NCI-H774 (cell line): ENCODE measurements around the gene SLC9C1.

Source experiments
- DNase-seq: peaks from one replicate; lab custom pipeline; 2025; lab: John Stamatoyannopoulos, UW

Gene SLC9C1

DNA sequence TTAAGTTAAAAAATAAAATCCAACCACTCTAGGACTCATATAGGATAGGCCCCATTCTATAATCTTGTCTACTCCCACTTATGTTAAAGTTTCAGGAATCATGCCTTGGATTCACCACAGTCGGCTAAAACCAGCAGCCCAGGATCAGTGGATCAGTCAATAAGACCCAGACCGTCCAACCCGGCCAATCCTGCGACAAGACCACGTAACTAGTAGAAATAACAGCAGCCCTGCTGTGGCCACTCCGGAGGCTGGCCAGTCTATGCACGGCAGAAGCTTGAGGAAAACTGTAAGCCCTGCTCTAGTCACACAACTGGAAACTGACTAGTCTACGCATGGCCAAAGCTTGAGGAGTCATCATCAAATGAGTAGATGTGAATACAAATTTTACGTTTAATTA, 12.8 kb upstream of the SLC9C1 start:
- DNase-seq = no peak

DNA sequence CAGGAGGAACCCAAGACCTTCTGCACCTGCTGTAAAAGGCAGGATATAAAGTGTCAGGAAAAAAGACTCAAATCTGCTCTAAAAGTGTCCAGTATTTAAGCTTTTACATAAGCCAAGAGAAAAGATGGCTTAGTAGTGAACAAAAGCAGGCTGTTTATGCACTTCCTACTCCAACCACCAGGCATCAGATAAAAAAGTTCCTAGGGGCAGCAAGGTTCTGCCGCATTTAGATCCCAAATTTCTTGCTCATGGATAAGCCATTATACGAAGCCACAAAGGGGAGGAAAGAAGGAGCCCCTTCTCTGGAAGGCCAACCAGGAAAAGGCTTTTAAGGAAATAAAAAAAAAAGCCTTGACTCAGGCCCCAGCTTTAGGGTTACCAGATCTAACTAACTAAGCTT, 10.6 kb upstream of the SLC9C1 start:
- no peak for DNase-seq

DNA sequence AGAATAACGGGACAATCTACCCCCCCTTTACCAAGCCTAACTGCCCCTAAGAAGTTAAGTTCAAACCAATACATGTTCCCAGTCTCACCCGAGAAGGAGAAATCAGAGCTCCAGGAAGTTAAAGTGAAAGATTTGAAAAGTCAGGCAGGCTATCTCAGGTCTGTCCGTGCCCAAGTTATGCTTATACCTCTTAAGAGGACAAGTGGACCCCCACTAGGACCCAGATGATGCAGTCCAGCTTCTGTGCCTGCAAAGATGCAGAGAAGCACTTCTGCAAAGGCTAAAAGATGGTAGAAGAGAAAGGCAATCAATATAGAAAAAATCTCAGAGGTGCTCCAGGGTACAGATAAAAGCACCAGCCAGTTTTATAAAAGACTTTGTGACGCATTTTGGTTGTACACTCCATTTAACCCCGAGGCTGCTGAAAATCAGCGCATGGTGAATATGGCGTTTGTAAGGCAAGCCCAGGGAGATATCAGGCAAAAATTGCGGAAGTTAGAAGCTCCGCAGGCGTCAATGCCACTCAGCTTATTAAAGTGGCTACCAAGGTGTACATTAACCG, 9.8 kb upstream of the SLC9C1 start:
- no peak for DNase-seq

DNA sequence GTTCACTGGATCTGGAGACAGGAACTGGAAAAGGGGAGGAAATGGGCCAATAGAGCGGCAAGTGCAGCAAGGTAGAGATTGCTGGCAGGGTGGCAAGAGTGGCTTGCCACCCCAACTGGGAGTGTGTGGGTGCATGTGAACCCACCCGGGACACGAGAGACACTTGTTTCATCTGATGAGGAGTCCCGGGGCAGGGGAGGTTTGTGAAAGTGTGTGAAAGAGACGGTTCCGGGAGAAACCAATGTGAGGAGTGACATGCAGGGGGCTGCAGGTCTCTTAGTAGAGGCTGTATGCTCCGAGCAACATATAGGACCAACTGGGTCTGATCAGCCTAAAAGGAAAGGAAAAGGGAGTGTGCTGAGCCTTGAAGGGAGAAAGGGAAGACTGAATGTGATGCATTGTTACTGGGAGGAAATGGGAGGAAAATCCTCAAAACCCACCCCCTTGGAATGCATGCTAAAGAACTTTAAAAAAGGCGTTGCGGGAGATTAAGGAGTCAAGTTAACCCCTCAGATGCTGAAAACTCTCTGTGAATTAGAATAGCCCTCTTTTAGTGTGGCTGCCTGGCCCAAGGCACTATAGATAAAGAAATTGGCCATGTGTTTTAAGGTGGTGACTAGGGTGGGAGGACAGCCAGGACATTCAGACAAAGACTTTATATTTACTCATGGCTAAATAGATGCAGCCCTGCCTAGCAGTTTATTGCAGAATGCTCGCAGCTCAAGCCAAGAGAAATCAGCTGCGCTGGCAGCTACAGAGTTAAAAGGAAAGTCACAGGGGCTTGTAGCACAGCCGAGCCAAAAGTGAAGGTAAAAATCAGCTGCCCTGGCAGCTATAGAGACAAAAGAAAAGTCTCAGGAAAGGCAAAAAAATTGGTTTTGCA, 9.1 kb upstream of the SLC9C1 start:
- DNase-seq = no peak

DNA sequence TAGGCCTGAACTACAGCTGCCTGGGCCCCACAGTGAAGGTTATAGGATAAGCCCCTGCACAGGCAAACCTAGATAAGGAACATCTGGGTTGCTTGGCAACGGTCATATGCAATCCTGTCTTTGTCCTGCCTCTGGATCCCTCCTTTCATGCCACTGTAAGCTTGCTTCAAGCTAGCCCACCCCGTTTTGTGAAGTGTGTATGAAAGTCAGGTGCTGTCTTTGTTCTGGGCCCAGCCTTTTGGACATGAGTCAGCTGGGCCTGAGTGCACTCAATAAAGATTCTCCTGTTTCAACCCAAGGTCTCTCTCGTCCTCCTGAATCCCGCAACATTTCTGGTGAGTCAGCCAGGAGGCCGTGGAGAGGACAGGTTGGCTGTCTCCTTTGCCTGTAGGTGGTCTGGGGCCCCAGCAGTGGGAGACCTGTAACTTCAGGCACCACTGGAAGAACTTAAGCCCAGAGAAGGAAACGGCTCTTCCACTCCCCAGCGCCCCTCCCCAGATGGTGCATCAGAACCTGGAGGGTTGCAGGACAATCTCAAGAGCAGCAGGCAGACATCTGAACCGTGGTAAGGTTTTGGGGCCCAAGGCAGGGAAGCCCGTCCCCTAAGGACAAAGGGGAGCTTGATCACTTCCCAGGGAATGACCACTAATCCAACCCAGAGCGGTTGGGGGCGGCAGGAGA, 8.3 kb upstream of the SLC9C1 start:
- DNase-seq = no peak

DNA sequence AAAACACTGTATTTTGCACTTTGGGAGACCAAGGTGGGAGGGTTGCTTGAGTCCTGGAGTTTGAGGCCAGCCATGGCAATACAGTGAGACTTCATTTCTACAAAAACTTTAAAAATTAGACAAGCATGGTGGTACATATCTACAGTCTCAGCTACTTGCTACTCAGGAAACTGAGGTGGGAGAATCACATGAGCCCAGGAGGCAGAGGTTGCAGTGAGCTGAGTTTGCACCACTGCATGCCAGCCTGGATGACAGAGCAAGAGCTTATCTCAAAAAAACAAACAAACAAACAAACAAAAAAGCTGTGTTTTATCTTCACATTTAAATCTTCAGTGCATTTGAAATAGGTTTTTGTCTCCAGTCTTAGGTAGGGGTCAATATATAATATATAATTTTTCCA, 4.8 kb upstream of the SLC9C1 start:
- no peak for DNase-seq

DNA sequence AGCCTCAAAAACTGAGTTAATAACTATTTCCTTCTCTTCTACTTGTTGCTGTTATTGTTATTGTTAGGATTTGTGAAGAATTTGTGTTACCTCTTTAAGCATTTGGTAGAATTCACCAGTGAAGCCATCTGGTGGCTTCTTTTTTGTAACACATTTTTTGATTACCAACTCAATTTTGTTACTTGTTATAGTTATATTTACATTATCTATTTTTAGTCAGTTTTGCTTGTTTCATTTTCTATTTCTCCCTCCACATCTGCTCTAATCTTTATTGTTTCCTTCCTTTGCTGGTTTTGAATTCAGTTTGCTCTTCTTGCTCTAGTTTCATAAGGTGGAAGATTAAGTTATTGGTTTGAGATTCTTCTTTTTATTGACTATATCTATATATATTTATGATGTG, 3.7 kb upstream of the SLC9C1 start:
- no peak for DNase-seq

DNA sequence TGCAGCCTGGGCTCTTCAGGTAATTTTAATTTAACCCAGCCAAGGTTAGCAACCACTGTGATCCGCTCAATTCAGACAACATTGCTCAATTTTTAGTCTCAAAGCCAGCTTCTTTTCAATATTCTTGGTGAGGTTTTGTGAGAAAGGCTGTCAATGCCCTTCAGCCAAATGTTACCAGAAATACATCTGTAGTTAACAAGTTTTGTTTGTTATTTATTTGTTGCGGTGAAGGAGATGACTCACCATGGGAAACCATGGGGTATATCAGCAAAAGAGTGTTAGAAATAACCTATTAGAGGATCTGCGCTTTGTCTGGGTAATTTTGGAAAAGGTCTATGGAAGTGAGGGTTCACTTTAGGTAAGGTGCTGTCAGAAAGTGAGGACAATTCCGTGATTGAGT, 5.0 kb downstream of the SLC9C1 start:
- no peak for DNase-seq

DNA sequence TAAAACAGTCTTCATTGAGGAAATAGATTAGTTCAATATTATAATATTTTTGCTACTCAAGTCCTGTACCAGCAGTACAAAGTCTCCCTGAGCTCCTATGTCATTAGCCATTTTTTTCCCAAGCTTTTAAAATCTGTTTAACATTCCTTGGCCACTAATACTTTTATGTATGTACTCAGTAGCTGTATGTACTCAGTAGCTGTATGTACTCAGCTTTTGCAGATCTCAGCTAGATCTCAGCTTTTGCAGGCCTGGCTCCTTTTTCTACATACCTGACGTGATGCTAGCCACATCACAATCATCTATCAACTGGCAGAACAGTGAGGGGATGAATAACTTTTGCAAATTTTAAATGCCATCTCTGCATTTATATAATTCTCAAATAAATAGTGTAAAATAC, 13.8 kb downstream of the SLC9C1 start:
- DNase-seq = no peak

DNA sequence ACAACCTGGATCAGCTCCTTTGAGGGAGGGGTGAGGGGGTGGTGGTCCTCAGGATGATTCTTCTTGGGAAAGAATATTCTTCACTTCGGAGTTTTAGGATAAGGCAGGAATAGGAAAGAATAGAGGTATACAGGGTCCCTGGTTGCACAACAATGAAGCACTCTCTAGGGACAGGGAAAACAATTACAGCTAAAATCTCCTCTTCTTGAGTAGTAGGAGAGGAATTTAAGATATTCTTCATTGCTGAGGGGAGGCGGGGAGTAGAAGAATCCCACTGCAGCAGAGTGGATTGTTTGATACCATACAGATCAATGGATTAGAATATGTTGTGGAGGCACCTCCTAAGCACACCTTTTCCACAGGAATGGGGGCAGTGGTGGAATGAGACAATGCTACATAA, 20.5 kb downstream of the SLC9C1 start:
- DNase-seq = no peak

DNA sequence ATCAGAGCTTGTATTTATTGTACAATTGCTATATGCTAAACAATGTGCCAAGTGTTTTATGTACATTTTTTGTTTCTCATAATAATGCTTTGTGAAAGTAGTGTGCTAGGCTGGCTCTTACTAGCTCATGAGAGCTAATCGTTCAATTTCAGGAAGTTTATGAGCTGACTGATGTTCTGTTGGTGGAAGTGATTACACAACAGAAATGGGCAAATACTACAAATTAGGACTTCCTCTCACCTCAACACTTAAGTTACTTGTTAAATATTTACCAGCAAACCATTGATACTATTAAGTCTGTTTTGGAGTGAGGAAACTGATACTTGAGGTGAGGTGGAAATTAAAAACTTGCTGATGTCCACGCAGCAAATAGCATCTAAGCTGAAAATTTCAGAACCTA, 32.3 kb downstream of the SLC9C1 start:
- no peak for DNase-seq

DNA sequence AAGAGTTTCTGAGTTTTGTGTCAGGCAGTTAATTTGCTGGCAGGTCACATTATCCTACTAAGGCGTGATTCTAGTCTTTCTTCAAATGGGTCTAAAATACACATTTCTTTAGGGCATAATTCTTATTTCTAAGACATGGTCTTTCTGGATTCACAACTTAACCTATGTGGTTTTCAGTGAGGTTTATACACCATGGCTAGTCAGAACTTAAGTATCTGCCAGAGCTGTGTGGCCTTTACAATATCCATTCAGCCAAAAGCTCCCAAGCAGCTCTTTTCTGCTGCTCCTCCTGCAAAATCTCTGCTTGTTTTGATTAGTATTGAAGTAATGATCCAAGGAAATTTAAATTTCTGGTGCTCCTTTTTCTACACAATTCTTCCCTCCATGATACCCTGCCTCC, 33.5 kb downstream of the SLC9C1 start:
- no peak for DNase-seq

DNA sequence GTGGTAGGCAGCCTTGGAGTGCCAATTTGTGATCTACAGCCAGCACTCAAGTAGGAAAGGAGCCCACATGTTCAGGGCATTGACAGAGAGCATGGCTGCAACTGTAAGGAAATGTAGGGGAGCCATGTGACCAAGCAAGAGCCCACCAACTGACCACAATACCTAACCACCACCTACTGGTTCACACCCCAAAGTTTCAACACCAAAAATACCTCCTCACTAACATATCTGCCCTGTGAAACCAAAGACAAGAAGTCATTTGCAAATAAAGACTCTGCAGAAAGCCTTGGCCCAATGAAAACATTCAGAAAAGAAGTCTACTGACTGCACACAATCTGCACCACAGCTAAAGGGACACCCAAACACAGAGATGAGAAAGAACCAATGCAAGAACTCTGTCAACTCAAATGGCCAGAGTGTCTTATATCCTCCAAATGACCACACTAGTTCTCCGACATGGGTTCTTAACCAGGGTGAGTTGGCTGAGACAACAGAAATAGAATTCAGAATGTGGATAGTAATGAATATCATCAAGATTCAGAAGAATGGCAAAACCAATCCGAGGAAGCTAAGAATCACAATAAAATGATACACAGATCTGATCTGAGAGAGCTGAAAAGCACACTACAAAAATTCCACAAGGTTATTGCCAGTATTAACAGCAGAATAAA, 40.6 kb downstream of the SLC9C1 start:
- DNase-seq = no peak

DNA sequence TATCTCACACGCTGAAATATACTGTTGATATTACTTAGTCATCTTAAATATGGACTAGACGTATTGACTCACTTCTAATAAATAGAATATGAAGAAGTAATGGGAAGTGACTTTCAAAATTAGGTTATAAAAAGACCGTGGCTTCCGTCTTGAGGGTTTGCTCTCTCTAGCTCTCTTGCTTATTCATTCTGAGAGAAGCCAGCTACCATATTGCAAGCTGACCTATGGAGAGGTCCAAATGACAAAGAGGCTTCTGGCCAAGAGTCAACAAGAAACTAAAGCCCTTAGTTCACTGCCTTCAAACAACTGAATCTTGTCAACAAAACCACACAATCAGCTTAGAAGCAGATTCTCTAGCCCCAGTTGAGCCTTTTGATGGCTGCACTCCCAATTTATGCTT, 46.1 kb downstream of the SLC9C1 start:
- DNase-seq = no peak

DNA sequence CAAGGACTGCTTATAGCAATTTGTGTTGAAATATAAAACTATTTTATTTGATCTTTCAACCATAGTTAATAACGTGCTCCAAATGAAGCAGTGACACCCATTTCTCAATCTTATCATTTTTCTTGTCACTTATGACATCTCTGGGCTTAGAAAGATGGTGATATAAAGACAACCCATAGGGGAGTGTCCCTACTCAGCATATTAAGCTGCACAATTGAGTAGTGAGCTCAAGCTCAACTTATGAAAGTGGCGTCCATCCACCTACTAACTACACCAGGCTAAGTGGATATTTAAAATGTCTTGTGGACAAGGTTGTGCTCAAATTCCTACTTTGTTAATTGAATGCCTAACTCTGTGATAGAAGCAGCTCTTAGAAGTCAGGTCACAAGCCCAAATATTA, 46.7 kb downstream of the SLC9C1 start:
- DNase-seq = no peak

DNA sequence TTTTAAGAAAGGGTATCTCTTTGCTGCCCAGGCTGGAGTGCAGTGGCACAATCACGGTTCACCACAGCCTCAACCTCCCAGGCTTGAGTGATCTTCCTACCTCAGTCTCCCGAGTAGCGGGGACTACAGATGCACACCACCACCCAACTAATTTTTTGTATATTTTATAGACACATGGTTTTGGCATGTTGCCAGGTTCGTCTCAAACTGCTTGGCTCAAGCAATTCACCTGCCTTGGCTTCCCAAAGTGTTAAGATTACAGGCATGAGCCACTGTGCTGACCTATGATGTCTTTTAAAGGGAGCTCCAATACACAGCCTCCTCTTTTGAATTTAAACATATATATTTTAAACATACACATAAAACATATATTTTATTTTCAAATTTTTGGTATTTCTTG, 60.9 kb downstream of the SLC9C1 start:
- no peak for DNase-seq

DNA sequence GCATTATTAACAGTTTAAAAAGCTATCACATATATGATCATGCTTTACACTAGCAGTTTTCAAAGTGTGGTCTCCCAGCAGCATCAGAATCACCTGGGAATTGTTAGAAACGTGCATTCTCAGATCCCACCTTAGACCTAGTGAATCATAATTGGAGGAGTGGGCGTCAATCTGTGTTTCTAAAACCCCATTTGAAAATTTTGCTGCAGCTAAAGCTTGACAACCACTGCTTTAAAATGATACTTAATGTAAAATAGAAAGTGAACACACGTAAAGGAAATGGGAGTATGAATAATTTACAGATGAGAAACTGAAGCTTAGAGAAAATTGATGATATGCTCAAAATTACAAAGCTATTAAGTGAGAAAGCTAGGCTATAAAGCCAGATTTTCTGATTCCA, 62.3 kb downstream of the SLC9C1 start:
- no peak for DNase-seq

DNA sequence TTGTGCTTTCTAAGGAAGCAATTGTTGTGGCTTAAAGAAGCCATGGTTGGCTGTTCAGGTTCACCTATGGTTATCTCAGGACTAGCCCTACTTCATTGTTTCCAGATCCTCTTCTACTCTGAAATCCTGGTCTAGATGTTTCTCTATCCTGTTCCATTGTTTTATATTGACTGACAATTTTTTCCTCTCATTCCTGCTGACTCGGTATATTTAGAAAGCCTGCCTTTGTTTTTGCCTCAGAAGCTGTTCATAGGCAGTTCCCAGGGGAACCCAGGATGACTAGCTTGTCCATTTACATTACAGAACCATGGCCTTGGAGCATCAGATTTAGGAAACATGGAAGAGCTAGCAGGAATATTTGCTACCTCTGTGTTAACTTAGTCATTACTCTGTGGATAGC, 64.0 kb downstream of the SLC9C1 start:
- no peak for DNase-seq

DNA sequence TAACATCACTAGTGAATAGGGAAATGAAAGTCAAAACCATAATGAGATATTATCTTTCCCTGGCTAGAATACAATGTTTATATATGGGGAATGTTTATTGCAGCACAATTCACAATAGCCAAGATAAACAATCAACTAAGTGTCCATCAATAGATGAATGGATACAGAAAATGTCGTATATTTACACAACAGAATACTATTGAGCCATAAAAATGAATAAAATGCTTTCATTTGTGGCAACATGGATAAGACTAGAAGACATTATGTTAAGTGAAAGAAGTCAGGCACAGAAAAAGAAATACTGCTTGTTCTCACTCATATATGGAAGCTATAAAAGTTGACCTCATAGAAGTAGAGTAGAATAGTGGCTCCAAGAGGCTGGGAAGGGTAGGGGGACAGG, 65.2 kb downstream of the SLC9C1 start:
- no peak for DNase-seq

DNA sequence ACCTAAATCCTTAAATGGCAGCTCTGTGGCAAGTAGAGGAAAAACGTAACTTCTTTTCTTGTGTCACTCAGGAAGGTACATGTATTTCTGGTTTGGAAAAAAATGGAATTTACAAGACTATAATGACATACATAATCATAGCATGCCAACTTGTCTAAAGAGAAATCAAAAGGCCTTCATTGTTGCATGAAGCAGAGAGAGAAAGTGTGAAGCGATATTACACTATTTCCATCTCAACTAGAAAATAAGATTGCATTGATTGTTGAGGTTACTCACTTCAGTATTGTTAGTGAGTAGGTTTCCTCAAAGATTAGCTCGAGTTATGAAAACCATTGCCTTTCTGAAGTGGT, 93.7 kb downstream of the SLC9C1 start:
- no peak for DNase-seq

DNA sequence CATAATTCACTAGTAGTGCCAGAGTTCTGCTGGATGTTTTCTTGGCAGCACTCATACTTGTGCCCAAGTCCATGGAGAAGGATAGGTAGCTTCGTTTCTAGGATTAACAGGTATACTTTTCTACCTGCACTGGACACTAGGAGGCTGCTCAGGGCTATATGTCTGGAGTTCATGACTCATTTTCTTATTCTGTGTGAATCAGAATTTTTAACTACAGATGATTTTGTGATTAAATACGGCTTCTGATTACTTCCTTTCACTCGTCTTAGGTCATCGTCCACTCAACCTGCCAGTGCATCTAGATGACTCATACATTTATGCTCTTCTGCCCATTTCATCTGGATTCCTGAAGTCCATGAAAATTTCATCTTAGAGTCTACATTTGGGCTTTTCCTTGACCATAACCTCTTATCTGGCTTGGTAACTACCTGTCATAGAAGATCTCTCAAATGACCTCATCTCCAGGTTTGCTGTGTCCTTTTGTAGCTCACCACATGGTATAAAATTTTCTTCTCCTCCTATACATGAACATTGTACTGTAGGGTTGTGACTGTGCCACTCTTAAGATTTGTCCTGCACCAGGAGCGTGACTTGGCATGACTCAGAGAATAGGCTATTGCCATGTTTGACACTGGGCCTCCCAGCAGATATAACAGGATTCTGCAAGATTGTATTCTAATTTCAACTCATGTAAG, 94.2 kb downstream of the SLC9C1 start:
- no peak for DNase-seq

DNA sequence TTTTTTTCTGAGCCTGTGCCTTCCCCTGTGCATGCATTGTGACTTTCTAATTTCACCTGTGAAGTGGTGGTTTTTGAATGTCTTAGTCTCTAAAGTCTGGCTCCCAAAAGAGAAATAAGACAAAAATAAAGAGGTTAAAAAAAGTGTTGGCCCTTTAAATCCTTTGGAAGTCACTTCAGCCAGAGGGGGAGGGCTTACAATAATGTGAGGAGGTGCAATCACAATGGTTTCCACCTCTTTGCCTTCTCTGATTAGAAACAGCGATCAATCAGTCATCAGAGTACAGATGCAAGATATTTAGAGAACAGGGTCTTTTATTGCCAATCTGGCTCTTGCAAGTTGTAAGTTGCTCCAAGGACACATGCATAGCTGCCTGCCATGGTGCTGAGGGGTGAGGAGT, 96.9 kb downstream of the SLC9C1 start:
- no peak for DNase-seq
